ENCODE measurements around the gene SPEN. TPM values are rescaled to one million over a fixed set of nuclear protein-coding genes. Genes with fewer than 3 reads are reported as not detected.

The SPEN gene
- total and polyA plus RNA-seq, 9 donors: 22.8 to 44.3 (median 33.3) TPM

DNA sequence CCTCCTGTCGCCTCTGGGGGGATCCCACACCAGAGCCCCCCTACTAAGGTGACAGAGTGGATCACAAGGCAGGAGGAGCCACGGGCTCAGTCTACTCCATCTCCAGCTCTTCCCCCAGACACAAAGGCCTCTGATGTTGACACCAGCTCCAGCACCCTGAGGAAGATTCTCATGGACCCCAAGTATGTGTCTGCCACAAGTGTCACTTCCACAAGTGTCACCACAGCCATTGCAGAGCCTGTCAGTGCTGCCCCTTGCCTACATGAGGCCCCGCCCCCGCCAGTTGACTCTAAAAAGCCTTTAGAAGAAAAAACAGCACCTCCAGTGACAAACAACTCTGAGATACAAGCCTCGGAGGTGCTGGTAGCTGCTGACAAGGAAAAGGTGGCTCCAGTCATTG, 86.2 kb downstream of the SPEN start:
- Histone ChIP-seq H3K4me3 (ENCODE audit: low read length) (no peak overlapping the region), H3K4me1 (ENCODE audit: control insufficient read depth, insufficient read depth, low read length) (no peaks in the 10 kb centered on the region), H3K27me3 (ENCODE audit: control insufficient read depth, insufficient read depth, low read length) (no peaks in the 10 kb centered on the region), H3K27ac (ENCODE audit: low read length) (no peak overlapping the region), H3K36me3 (ENCODE audit: control insufficient read depth, insufficient read depth, low read length) (peaks cover 98% of the 10 kb centered on the region), H3K9me3 (replicated peaks; ENCODE audit: control insufficient read depth, low read depth, low read length) (no peaks in the 10 kb centered on the region)
- 90% methylated on average over 3 of the region's 5 CpGs for WGBS (ENCODE audit: insufficient coverage)
- DNase-seq: no peak

DNA sequence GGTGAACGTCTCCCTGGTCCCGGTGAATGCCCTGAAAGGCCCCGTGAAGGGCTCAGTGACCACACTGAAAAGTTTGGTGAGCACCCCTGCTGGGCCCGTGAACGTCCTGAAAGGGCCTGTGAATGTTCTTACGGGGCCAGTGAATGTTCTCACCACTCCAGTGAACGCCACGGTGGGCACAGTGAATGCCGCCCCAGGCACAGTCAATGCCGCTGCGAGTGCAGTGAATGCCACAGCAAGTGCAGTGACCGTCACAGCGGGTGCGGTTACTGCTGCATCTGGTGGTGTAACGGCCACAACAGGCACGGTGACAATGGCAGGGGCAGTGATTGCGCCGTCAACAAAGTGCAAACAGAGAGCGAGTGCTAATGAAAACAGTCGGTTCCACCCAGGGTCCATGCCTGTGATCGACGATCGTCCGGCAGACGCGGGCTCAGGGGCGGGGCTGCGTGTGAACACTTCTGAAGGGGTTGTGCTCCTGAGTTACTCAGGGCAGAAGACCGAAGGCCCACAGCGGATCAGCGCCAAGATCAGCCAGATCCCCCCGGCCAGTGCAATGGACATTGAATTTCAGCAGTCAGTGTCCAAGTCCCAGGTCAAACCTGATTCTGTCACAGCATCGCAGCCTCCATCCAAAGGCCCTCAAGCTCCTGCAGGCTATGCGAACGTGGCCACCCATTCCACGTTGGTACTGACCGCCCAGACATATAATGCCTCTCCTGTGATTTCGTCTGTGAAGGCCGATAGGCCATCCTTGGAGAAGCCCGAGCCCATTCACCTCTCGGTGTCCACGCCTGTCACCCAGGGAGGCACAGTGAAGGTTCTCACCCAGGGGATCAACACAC, 86.9 kb downstream of the SPEN start:
- no peak overlapping the region for H3K27ac ChIP-seq (ENCODE audit: low read length)
- 90% methylated on average over 42 of the region's 42 CpGs for WGBS (ENCODE audit: insufficient coverage)
- H3K9me3 ChIP-seq (replicated peaks; ENCODE audit: control insufficient read depth, low read depth, low read length): no peaks in the 10 kb centered on the region
- no peaks in the 10 kb centered on the region for H3K27me3 ChIP-seq (ENCODE audit: control insufficient read depth, insufficient read depth, low read length)
- no peak for DNase-seq
- no peak overlapping the region for H3K4me3 ChIP-seq (ENCODE audit: low read length)
- peaks cover 3% of the 10 kb centered on the region for H3K4me1 ChIP-seq (ENCODE audit: control insufficient read depth, insufficient read depth, low read length)
- H3K36me3 ChIP-seq (ENCODE audit: control insufficient read depth, insufficient read depth, low read length): peaks cover 98% of the 10 kb centered on the region

DNA sequence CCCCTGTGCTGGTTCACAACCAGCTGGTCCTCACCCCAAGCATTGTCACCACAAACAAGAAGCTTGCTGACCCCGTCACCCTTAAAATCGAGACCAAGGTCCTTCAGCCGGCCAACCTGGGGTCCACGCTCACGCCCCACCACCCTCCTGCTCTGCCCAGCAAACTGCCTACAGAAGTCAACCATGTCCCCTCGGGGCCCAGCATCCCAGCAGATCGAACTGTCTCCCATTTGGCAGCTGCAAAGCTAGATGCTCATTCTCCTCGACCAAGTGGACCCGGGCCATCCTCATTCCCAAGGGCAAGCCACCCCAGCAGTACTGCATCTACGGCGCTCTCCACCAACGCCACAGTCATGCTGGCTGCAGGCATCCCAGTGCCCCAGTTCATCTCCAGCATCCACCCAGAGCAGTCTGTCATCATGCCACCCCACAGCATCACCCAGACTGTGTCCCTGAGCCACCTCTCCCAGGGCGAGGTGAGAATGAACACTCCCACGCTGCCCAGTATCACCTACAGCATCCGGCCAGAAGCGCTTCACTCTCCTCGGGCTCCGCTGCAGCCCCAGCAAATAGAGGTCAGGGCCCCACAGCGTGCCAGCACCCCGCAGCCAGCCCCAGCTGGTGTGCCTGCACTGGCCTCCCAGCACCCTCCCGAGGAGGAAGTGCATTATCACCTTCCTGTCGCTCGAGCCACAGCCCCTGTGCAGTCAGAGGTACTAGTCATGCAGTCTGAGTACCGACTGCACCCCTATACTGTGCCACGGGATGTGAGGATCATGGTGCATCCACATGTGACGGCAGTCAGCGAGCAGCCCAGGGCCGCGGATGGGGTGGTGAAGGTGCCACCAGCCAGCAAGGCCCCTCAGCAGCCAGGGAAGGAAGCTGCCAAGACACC, 87.8 kb downstream of the SPEN start:
- no peak for DNase-seq
- WGBS (ENCODE audit: insufficient coverage): 94% methylated on average over 25 of the region's 29 CpGs
- H3K4me3 ChIP-seq (ENCODE audit: low read length): no peak overlapping the region
- H3K4me1 ChIP-seq (ENCODE audit: control insufficient read depth, insufficient read depth, low read length): peaks cover 3% of the 10 kb centered on the region
- no peaks in the 10 kb centered on the region for H3K27me3 ChIP-seq (ENCODE audit: control insufficient read depth, insufficient read depth, low read length)
- H3K9me3 ChIP-seq (replicated peaks; ENCODE audit: control insufficient read depth, low read depth, low read length): no peaks in the 10 kb centered on the region
- peaks cover 93% of the 10 kb centered on the region for H3K36me3 ChIP-seq (ENCODE audit: control insufficient read depth, insufficient read depth, low read length)
- no peak overlapping the region for H3K27ac ChIP-seq (ENCODE audit: low read length)

DNA sequence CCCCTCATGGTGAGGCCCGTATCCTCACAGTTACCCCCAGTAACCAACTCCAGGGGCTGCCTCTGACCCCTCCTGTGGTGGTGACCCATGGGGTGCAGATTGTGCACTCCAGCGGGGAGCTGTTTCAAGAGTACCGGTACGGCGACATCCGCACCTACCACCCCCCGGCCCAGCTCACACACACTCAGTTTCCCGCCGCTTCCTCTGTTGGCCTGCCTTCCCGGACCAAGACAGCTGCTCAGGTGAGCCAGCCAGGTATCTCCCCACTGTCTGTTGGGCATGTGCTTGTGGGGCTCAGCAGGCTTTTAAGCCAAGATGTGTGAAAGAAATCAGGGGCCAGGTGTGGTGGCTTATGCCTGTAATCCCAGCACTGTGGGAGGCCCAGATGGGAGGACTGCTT, 88.5 kb downstream of the SPEN start:
- WGBS (ENCODE audit: insufficient coverage): 96% methylated on average over 8 of the region's 10 CpGs
- Histone ChIP-seq H3K9me3 (replicated peaks; ENCODE audit: control insufficient read depth, low read depth, low read length) (no peaks in the 10 kb centered on the region), H3K27ac (ENCODE audit: low read length) (no peak overlapping the region), H3K27me3 (ENCODE audit: control insufficient read depth, insufficient read depth, low read length) (no peaks in the 10 kb centered on the region), H3K4me3 (ENCODE audit: low read length) (no peak overlapping the region), H3K36me3 (ENCODE audit: control insufficient read depth, insufficient read depth, low read length) (peaks cover 95% of the 10 kb centered on the region), H3K4me1 (ENCODE audit: control insufficient read depth, insufficient read depth, low read length) (peaks cover 3% of the 10 kb centered on the region)
- DNase-seq: peak; percentile 3

DNA sequence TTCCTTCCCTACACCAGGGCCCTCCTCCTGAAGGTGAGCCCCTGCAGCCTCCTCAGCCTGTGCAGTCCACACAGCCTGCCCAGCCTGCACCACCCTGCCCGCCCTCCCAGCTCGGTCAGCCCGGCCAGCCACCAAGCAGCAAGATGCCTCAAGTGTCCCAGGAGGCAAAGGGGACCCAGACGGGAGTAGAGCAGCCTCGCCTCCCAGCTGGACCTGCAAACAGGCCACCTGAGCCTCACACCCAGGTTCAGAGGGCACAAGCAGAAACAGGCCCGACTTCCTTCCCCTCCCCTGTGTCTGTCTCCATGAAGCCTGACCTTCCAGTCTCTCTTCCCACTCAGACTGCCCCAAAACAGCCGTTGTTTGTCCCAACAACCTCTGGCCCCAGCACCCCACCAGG, 89.6 kb downstream of the SPEN start:
- H3K27ac ChIP-seq (ENCODE audit: low read length): no peak overlapping the region

DNA sequence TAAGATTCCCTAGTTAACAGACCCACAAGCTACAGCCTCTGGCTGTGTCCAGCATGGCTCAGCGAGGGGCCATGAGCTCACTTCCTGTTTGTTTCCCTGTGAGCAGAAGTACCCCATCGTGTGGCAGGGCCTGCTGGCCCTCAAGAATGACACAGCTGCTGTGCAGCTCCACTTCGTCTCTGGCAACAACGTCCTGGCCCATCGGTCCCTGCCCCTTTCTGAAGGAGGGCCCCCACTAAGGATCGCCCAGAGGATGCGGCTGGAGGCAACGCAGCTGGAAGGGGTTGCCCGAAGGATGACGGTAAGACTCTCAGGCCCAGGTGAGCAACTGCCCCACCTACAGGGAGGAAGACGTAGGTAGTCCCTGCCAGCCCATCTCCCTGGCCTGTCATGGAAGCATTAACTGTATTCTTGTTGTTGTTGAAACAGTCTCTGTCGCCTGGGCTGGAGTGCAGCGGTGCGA, 90.2 kb downstream of the SPEN start:
- Histone ChIP-seq H3K4me1 (ENCODE audit: control insufficient read depth, insufficient read depth, low read length) (peaks cover 6% of the 10 kb centered on the region), H3K27me3 (ENCODE audit: control insufficient read depth, insufficient read depth, low read length) (no peaks in the 10 kb centered on the region), H3K36me3 (ENCODE audit: control insufficient read depth, insufficient read depth, low read length) (peaks cover 94% of the 10 kb centered on the region), H3K27ac (ENCODE audit: low read length) (no peak overlapping the region), H3K4me3 (ENCODE audit: low read length) (no peak overlapping the region), H3K9me3 (replicated peaks; ENCODE audit: control insufficient read depth, low read depth, low read length) (no peaks in the 10 kb centered on the region)
- peak; percentile 12 for DNase-seq
- WGBS (ENCODE audit: insufficient coverage): 53% methylated on average over 10 of the region's 14 CpGs

More for the DNA sequence above, 89.6 kb downstream of the SPEN start:
- WGBS (ENCODE audit: insufficient coverage): 74% methylated on average over 5 of the region's 7 CpGs
- Histone ChIP-seq H3K4me1 (ENCODE audit: control insufficient read depth, insufficient read depth, low read length) (peaks cover 6% of the 10 kb centered on the region), H3K9me3 (replicated peaks; ENCODE audit: control insufficient read depth, low read depth, low read length) (no peaks in the 10 kb centered on the region), H3K27me3 (ENCODE audit: control insufficient read depth, insufficient read depth, low read length) (no peaks in the 10 kb centered on the region), H3K36me3 (ENCODE audit: control insufficient read depth, insufficient read depth, low read length) (peaks cover 94% of the 10 kb centered on the region), H3K4me3 (ENCODE audit: low read length) (no peak overlapping the region)
- DNase-seq: no peak

DNA sequence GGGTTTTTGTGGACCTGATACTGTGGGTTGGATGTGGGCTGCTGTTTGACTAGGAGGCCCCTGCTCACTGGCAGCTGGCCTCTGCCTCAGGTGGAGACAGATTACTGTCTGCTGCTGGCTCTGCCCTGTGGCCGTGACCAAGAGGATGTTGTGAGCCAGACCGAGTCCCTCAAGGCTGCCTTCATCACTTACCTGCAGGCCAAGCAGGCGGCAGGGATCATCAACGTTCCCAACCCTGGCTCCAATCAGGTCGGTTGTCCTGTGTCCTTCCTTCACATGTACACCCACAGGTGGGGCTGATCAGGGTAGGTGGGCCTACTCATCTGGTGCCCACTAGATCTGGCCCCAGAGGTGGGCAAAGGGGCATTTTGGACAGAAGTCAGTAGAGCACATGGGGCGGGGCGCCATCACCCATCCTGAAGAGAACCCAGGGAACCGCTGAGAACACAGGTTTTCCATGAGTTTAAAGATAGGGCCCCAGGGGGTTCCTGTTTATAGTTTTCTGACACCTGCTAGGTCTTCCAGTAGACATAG, 91.2 kb downstream of the SPEN start:
- WGBS (ENCODE audit: insufficient coverage): 78% methylated on average over 7 of the region's 8 CpGs
- Histone ChIP-seq H3K27me3 (ENCODE audit: control insufficient read depth, insufficient read depth, low read length) (no peaks in the 10 kb centered on the region), H3K27ac (ENCODE audit: low read length) (no peak overlapping the region), H3K4me1 (ENCODE audit: control insufficient read depth, insufficient read depth, low read length) (peaks cover 6% of the 10 kb centered on the region), H3K9me3 (replicated peaks; ENCODE audit: control insufficient read depth, low read depth, low read length) (no peaks in the 10 kb centered on the region), H3K4me3 (ENCODE audit: low read length) (no peak overlapping the region), H3K36me3 (ENCODE audit: control insufficient read depth, insufficient read depth, low read length) (peaks cover 94% of the 10 kb centered on the region)
- no peak for DNase-seq

DNA sequence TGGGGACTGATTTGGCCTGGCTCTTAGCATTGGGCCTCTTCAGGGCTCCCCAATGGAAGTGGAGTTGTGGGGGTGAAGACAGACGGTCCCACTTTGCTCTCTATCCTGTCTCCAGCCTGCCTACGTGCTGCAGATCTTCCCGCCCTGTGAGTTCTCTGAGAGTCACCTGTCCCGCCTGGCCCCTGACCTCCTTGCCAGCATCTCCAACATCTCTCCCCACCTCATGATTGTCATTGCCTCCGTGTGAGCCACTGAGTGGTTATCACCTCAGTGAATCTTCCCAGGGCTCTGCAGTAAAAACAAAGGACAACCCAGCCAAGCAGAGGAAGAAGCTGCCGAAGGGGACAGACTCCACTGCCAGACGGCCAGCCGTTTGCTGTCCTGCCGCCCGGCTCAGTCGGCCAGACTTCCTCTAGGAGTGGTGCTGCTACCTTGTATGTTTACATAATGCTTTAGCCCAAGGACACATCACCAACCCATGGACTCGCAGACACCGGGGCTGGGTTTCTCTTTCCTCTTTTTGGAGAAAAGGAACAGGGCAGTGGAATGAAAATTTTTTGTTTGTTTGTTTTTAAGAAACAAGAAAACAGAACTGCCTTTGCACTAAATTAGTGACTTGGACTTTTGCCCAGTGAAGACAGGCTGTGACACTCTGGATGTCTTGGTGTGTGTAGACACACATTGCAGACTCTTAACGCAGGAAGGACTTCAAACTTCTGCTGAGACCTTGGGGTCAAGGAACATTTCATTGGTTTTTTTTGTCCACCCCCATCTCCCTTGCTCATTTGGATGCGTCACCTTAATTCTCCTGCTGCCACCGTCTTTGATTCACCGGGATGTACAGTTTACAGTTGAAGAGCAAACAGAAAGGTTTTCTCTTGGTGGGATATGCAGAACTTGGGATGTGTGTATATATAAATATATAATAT, 91.9 kb downstream of the SPEN start:
- WGBS (ENCODE audit: insufficient coverage): 0% methylated on average over 2 of the region's 17 CpGs
- no peaks in the 10 kb centered on the region for H3K27me3 ChIP-seq (ENCODE audit: control insufficient read depth, insufficient read depth, low read length)
- H3K27ac ChIP-seq (ENCODE audit: low read length): no peak overlapping the region
- peaks cover 6% of the 10 kb centered on the region for H3K4me1 ChIP-seq (ENCODE audit: control insufficient read depth, insufficient read depth, low read length)
- no peak for DNase-seq
- H3K36me3 ChIP-seq (ENCODE audit: control insufficient read depth, insufficient read depth, low read length): peaks cover 94% of the 10 kb centered on the region
- H3K9me3 ChIP-seq (replicated peaks; ENCODE audit: control insufficient read depth, low read depth, low read length): no peaks in the 10 kb centered on the region
- H3K4me3 ChIP-seq (ENCODE audit: low read length): no peak overlapping the region

DNA sequence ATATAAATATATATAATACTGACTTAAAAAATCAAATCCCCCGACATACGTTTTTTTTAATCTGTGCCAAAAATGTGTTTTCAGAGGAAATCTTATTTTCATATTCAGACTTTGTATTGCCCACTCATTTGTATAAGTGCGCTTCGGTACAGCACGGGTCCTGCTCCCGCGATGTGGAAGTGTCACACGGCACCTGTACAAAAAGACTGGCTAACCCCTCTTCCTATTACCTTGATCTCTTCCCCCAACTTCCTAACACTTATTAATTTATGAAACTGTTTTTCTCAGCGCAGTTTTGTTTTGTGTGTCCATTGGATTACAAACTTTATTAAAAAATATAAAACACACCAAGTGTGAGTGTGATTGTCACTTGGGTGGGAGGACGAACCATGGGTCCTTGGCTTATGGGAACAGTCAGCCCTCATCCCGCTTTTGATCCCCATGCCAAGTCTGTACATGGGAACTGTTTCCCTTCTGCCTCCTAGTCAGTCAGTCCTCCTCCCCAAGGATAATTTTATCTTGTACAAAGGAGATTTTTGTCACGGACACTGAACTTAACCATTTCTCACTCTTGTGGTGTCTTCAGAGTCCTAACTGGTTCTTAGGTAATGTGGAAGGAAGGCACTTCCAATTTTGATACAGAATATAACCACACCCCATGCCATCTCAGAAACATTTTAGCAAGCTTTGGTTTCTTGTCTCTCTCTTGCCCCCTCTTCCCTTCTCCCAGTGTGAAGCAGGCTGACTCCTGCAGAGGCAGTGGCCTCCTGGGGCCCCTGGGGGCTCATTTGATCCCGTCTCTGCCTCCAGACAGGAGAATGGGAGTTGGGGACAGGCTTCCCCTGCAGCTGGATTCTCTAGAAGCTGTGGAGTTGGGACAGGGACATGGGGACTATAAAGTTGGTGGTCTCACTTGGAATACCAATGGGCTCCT, 92.9 kb downstream of the SPEN start:
- Histone ChIP-seq H3K4me3 (ENCODE audit: low read length) (no peak overlapping the region), H3K27ac (ENCODE audit: low read length) (no peak overlapping the region), H3K9me3 (replicated peaks; ENCODE audit: control insufficient read depth, low read depth, low read length) (no peaks in the 10 kb centered on the region), H3K27me3 (ENCODE audit: control insufficient read depth, insufficient read depth, low read length) (no peaks in the 10 kb centered on the region), H3K4me1 (ENCODE audit: control insufficient read depth, insufficient read depth, low read length) (peaks cover 6% of the 10 kb centered on the region), H3K36me3 (ENCODE audit: control insufficient read depth, insufficient read depth, low read length) (peaks cover 94% of the 10 kb centered on the region)
- no peak for DNase-seq
- 85% methylated on average over 7 of the region's 13 CpGs for WGBS (ENCODE audit: insufficient coverage)

Measured in muscle of leg (tissue), 11 donors.